Thyroid gland (tissue), 4 donors: ENCODE measurements around the gene BABAM1. TPM values are rescaled to one million over a fixed set of nuclear protein-coding genes. Genes with fewer than 3 reads are reported as not detected.

Experiments
- DNase-seq, 2 donors: peaks; one replicate each; pipeline ENCODE4 v3.0.0-alpha.2; 2019
- H3K27ac ChIP-seq, 3 donors: fragments of 200-600 bp; sonication (generic); 1 replicate in 2 of 3; 2 replicates in 1 of 3; pipeline ENCODE4 v1.5.1; 2016 to 2019; ENCODE audit warnings: mild to moderate bottlenecking in 1 of 3, moderate library complexity in 1 of 3
- H3K27me3 ChIP-seq: fragments of 200-600 bp; sonication (generic); one replicate; pipeline ENCODE4 v1.5.1; 2019
- H3K36me3 ChIP-seq, 2 donors: fragments of 200-600 bp; sonication (generic); one replicate each; pipeline ENCODE4 v1.5.1; 2016 to 2019
- H3K4me1 ChIP-seq, 2 donors: fragments of 200-600 bp; sonication (generic); one replicate each; pipeline ENCODE4 v1.5.1; 2017 to 2019
- H3K4me3 ChIP-seq, 3 donors: fragments of 200-600 bp; sonication (generic); replicated peaks in 1 of 3; 1 replicate in 2 of 3; 2 replicates in 1 of 3; pipeline ENCODE4 v1.5.1; 2016; ENCODE audit warnings: mild to moderate bottlenecking in 1 of 3
- H3K9me3 ChIP-seq: fragments of 200-600 bp; sonication (generic); one replicate; pipeline ENCODE4 v1.5.1; 2017
- CTCF ChIP-seq, 6 experiments: fragments of 200-600 bp in 3 of 6; fragments of 450-650 bp in 3 of 6; sonication (generic) in 3 of 6; IDR thresholded peaks; one replicate each; pipeline ENCODE4 v1.5.1; 2016 to 2019; ENCODE audit warnings: antibody characterized with exemption in 6 of 6, mild to moderate bottlenecking in 2 of 6, inconsistent platforms in 1 of 6, moderate library complexity in 1 of 6
- POLR2A ChIP-seq, 2 donors: fragments of 450-650 bp; IDR thresholded peaks; one replicate each; pipeline ENCODE4 v1.6.1; 2017; ENCODE audit warnings: antibody characterized with exemption in 2 of 2, mild to moderate bottlenecking in 2 of 2, moderate library complexity in 1 of 2
- WGBS, 2 donors: methylation state at CpG; one replicate each; pipeline ENCODE4 v1.1.5; 2017; 5-methylcytosine and 5-hydroxymethylcytosine counted together
- intact Hi-C: fragments of 100-400 bp; cut with DNase I; formaldehyde crosslinking; loops from one replicate; pipeline ENCODE4 v1.15.1; 2023
- total RNA-seq, 4 donors: library from RNA; depleted of rRNA; stranded (reverse); fragments of >200 nt; gene quantifications; one replicate each; pipeline ENCODE4 v1.2.3, GENCODE V29; 2016

Gene BABAM1
- total RNA-seq, 4 donors from 2014 or later, result 49.6 to 87.5 (median 71.1) TPM

GRCh38 chr19:17234911-17235299 is 32.3 kb upstream of the BABAM1 start:
- 43 to 47% methylated on average over 7 to 11 of the region's 11 CpGs for WGBS, 2 donors
- peak; percentile 49 to 59 for DNase-seq
- peak overlapping the region in 1 of 3 donors; percentile 41 for H3K4me3 ChIP-seq

GRCh38 chr19:17235300-17235970 is 31.8 kb upstream of the BABAM1 start:
- peak; percentile 82 to 83 for DNase-seq
- no peaks in the 10 kb centered on the region for H3K27me3 ChIP-seq
- peak overlapping the region in 1 of 3 donors; percentile 41 for H3K4me3 ChIP-seq
- peaks cover 15 to 22% of the 10 kb centered on the region in 2 donors for H3K4me1 ChIP-seq
- peak overlapping the region; percentile 16 to 72 (median 31) for H3K27ac ChIP-seq
- intact Hi-C loops, result no loop called here
- no peaks in the 10 kb centered on the region for H3K9me3 ChIP-seq
- TF ChIP-seq CTCF (IDR thresholded peaks at IDR 0.05) (peak in 3 of 6 experiments; percentile 49 to 72 (median 51)), POLR2A (IDR thresholded peaks at IDR 0.05) (peak in 1 of 2 donors; percentile 8)
- 0 to 11% methylated on average over 13 to 20 of the region's 80 CpGs for WGBS, 2 donors
- H3K36me3 ChIP-seq, result peaks cover 0 to 17% of the 10 kb centered on the region in 2 donors

More at GRCh38 chr19:17234911-17235299, 32.3 kb upstream of the BABAM1 start:
- Histone ChIP-seq H3K27me3 (no peaks in the 10 kb centered on the region), H3K36me3 (peaks cover 0 to 17% of the 10 kb centered on the region in 2 donors), H3K27ac (peak overlapping the region in 2 of 3 donors; percentile 31 to 72), H3K4me1 (peaks cover 15 to 22% of the 10 kb centered on the region in 2 donors), H3K9me3 (no peaks in the 10 kb centered on the region)
- TF ChIP-seq CTCF (IDR thresholded peaks at IDR 0.05) (no peak), POLR2A (IDR thresholded peaks at IDR 0.05) (no peak)
- intact Hi-C loops, result no loop called here

GRCh38 chr19:17235971-17236777 is 31.1 kb upstream of the BABAM1 start:
- intact Hi-C loops, result no loop called here
- Histone ChIP-seq H3K9me3 (no peaks in the 10 kb centered on the region), H3K27ac (peak overlapping the region in 2 of 3 donors; percentile 31 to 72), H3K36me3 (peaks cover 0 to 17% of the 10 kb centered on the region in 2 donors), H3K4me3 (peak overlapping the region in 1 of 3 donors; percentile 41), H3K4me1 (peaks cover 15 to 23% of the 10 kb centered on the region in 2 donors), H3K27me3 (no peaks in the 10 kb centered on the region)
- WGBS, 2 donors, result 19 to 26% methylated on average over 6 to 9 of the region's 27 CpGs
- TF ChIP-seq POLR2A (IDR thresholded peaks at IDR 0.05) (no peak), CTCF (IDR thresholded peaks at IDR 0.05) (no peak)
- peak in 1 of 2 donors; percentile 38 for DNase-seq

GRCh38 chr19:17236811-17237543 is 30.3 kb upstream of the BABAM1 start:
- TF ChIP-seq POLR2A (IDR thresholded peaks at IDR 0.05) (no peak), CTCF (IDR thresholded peaks at IDR 0.05) (no peak)
- intact Hi-C loops, result no loop called here
- Histone ChIP-seq H3K4me1 (peaks cover 22 to 31% of the 10 kb centered on the region in 2 donors), H3K36me3 (peaks cover 0 to 12% of the 10 kb centered on the region in 2 donors), H3K9me3 (no peaks in the 10 kb centered on the region), H3K4me3 (no peak overlapping the region), H3K27me3 (no peaks in the 10 kb centered on the region), H3K27ac (no peak overlapping the region)
- 89 to 90% methylated on average over 18 of the region's 18 CpGs for WGBS, 2 donors
- DNase-seq, result no peak
